Stromal cell of bone marrow (primary cell): ENCODE data around the gene BDP1.
A peak's percentile ranks its signal among the peaks of the same experiment; 100 is the strongest.
"Not testable (repeated sequence)": the region's sequence is repeated elsewhere in the genome, so short reads cannot be mapped to it uniquely, and the experiment has no call there.

ENCODE experiments used
- DNase-seq: peaks from one replicate; pipeline ENCODE4 v3.0.0-alpha.2; 2012; ENCODE audit warnings: low read depth

Gene BDP1

GRCh38 chr5:71569748-71570509 is 114.5 kb downstream of the BDP1 start:
- no peak for DNase-seq

DNA sequence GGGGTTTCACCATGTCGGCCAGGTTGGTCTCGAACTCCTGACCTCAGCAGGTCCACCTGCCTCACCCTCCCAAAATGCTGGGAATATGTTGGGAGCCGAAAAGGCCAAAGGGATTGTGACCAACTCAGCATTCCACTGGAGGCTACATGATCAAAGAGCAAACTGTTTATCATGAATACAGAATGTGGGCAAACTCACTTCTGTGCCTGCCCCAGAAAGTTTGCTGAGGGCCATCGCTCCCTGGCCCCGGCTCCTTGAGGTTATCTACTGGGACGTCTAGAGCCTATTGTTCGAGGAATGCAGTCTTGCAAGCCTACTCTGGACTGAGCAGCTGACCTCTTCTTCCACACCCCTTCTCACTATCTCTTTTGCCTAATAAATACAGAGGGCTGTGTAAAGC is 116.4 kb downstream of the BDP1 start:
- not testable (repeated sequence) for DNase-seq

DNA sequence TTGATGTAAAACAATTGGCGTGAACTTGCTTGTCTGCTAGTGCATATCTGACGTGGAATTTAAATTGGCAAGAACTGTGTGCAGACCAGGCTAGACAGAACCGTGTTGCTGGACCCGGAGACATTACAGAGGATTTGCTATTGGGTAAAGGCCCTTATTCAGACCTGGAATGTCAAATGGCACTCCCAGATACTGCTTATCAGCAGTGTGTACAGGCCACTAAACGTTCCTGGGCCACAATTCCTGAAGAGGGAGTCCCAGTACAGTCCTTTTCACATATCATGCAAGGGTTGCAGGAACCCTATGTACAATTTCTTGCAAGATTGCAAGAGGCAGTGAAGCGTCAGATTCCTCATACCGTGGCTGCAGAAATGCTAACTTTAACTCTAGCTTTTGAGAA is 118.1 kb downstream of the BDP1 start:
- no peak for DNase-seq

GRCh38 chr5:71575588-71575987 is 120.1 kb downstream of the BDP1 start:
- DNase-seq: not testable (repeated sequence)

GRCh38 chr5:71576241-71576640 is 120.8 kb downstream of the BDP1 start:
- DNase-seq: no peak

DNA sequence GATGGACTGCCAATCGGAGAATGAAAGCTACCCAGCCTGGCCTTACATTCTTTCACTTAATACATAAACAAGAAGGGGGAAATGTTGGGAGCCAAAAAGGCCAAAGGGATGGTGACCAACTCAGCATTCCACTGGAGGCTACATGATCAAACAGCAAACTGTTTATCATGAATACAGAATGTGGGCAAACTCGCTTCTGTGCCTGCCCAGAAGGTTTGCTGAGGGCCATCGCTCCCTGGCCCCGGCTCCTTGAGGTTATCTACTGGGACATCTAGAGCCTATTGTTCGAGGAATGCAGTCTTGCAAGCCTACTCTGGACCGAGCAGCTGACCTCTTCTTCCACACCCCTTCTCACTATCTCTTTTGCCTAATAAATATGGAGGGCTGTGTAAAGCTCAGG is 122.4 kb downstream of the BDP1 start:
- DNase-seq: not testable (repeated sequence)

GRCh38 chr5:71582945-71583584 is 127.6 kb downstream of the BDP1 start:
- DNase-seq: no peak

DNA sequence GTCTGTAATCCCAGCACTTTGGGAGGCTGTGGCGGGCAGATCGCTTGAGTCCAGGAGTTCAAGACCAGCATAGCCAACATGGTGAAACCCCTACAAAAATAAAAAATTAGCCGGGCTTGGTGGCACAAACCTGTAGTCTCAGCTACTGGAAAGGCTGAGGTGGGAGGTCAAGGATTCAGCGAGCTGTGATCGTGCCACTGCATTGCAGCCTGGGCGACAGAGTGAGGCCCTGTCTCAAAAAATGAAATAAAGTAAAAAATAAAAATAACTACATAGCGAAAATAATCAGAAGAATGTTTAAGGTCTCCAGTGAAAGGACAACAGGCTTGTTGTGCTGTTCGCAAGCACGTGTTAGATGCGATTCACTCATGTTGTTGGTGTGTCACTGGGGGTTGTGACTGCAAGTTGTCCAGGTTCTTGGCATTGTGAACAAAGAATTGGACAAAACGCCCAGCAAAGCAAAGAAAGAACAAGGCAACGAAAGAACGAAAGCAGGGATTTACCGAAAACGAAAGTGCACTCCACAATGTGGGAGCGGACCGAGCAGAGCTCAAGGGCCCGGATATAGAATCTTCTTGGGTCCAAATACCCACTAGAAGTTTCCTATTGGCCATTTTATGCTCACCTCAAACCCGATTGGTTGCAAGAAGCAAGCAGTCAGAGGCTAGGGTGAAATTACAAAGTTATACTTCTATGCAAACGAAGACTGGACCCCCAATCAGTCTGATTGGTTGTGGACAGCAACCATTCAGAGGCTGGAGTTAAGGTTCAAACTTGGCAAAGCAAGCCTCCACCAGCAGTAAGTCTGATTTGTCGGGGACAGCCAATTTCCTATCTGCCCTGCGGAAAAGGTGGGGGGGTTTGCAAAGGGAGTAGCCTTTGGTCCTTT is 130.8 kb downstream of the BDP1 start:
- peak; percentile 27 for DNase-seq

- DNase-seq: peak; percentile 91
Observed at GRCh38 chr5:71586941-71587765, 131.7 kb downstream of the BDP1 start, which contains the start of gene MCCC2. TSS of gene MCCC2 (plus strand) at chr5:71587340. CDS start at chr5:71587426, 86 bp downstream.

DNA sequence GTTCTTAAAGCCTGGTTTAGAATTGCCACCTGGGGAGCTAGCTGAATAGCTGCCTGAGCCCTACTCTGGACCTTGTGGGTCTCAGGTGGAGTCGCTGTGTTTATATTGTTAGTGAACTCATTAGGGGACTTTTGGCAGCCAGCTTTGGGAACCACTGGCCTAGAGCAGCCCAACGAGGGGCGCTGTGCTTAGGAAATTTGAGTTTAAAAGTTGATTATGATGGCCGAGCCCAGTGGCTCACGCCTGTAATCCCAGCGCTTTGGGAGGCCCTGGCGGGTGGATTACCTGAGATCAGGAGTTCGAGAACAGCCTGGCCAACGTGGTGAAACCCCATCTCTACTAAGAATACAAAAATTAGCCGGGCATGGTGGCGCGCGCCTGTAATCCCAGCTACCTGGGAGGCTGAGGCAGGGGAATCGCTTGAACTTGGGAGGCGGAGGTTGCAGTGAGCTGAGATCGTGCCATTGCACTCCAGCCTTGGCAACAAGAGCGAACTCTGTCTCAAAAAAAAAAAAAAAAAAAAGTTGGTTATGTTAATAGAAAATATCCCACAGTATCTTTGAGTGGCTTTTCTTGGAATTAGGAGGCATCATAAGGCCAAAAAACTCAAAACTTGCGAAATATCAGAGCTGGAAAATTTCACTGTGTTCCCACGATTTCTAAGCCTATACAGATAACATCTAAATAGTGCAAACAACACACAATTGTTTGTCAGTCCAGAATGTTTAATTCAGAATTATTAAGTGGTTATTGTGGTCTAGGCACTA is 132.5 kb downstream of the BDP1 start:
- DNase-seq: no peak

DNA sequence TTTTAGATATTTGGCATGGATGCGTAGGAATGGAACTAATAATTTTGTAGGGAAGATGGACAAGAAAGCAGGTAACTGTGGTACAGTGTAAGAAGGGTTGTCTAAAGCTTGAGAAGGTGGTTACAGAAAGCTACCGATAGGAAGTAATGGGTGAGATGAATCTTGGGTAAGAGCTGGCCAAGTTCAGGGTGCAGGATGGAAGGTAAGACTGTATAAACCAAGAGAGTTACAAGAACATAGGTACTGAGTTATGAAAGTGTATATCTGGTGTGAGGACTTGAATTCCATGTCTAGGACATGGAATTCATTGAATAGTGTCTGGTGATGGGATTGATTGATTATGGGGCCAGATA is 133.1 kb downstream of the BDP1 start:
- no peak for DNase-seq

DNA sequence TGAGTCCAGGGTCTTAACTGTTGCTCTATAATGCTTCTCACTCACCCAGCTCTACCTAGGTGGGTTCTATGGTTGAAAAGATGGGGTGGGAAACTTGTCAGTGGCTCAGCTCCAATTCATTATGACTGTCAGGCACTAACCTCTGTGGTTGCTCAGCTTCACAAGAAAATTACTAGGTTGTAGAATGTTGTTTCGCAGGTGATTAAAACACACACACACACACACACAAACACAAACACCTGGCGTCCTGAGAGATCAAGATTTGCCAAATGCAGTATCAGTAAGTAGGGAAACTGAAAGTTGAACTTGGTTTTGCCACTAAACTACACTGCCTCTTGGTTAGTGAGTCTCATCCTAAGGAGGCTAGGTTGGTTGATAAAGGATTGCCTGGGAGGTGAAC is 134.5 kb downstream of the BDP1 start:
- DNase-seq: no peak

DNA sequence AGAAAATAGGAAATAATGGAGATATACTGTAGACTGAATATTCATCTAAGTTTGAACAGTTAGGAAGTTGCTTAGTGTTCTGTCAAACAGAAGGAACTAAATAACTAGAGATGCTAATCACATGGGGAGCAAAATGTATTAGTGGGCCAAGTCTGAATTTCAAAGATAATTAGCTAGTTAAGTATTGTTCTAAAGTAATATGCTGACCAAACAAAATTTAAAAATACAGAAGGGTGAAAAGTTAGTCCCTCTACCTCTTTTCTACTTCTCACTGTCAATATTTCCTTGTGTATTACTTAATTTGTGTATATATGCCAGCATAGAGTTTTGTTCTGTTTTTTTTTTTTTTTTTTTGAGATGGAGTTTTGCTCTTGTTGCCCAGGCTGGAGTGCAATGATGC is 135.6 kb downstream of the BDP1 start:
- DNase-seq: no peak

GRCh38 chr5:71596169-71596568 is 140.7 kb downstream of the BDP1 start:
- no peak for DNase-seq

DNA sequence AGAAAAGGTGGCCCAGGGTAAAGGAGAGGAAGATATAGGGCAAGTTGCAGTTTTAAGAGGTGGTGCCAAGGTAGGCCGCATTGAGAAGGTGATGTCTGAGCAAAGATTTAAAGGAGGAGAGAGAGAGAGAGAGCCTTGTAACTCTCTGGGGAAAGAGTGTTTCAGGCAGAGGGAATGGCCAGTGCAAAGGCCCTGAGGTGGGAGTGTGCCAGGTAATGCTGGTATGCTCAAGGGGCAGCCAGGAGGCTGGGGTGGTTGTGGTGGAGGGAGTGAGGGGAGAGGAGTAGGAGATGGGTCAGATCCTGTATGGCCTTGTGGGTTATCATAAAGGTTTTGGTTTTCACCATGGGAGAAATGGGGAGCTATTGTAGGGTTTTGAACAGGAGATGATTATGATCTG is 141.6 kb downstream of the BDP1 start:
- DNase-seq: no peak

DNA sequence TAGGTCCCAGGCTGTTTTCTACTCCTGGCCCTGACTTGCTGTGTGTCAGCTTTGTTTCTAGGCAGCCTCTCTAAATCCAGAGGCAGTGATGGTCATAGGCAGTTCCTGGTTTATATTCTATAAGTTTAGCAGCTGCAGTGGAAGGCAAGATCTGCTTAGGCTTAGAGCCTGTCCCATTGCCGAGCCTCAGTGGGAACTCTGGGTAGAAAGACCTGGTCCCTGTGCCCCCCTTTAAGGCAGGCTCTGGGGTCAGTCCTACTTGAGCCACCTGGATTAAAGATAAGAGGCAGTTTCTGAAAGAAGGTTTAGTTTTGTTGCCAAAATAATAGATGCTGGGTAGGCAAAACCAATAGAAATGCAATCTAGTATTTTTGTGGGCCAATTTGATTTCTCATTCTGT is 145.3 kb downstream of the BDP1 start:
- no peak for DNase-seq

DNA sequence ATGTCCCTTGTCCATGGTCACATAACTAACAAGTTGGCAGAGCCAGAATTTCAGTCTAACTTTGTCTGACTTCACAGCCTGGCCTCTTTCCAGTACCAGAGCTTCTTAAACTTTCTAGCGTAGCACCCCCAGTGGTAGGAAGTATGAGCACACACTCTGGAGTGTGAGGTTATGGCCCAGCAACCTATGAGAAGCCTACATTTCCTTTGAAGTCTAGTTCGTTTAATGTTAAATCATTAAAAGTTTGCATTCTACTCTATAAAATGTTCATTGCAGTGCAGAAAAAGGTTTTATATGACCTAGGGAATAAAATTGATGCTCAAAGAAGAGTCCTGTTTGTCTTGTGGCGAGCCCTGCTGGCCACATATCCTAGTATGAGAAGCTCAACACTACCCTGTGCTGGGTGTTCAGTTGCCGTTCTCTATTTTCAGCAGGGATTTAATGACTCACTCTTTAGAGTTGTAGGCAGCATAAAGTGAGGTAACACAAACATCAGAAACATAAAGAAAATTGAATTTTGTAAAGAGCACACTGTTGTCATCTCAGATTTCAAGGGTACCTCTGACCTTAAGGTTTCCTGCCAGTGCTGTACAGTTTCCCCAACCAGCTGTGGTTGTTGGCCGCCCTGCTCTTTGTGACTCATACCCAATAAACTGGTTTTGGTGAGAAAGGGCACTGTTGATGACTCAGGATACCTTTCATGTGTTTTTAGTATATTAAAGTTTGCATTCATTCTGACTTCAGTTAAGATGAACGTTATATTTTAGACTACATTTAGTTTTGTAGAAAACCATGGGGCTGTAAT is 146.0 kb downstream of the BDP1 start:
- DNase-seq: peak; percentile 95

DNA sequence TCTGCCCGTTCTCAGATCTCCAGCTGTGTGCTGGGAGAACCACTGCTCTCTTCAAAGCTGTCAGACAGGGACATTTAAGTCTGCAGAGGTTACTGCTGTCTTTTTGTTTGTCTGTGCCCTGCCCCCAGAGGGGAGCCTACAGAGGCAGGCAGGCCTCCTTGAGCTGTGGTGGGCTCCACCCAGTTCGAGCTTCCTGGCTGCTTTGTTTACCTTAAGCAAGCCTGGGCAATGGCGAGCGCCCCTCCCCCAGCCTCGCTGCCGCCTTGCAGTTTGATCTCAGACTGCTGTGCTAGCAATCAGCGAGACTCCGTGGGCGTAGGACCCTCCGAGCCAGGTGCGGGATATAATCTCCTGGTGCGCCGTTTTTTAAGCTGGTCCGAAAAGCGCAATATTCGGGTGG is 154.5 kb downstream of the BDP1 start:
- not testable (repeated sequence) for DNase-seq

DNA sequence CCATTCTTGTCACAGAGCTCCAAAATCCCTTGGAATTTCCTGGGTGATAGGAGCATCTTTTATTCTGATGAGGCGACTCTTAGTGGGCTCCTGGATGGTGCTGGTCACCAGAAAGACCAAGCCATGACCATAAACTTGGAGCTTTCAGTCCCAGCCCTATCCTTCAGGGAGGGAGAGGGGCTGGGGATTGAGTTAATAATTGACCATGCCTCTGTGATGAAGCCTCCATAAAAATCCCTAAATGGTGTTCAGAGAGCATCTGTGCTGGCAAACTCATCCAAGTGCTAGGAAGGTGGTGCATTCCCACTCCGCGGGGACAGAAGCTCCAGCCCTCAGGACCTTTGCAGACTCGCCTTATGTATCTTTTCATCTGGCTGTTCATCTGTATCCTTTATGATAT is 160.4 kb downstream of the BDP1 start:
- DNase-seq: no peak
